ENCODE results near the gene MYO9B. TPM values are rescaled to one million over a fixed set of nuclear protein-coding genes. Genes with fewer than 3 reads are reported as not detected.

The MYO9B gene
- total RNA-seq, 1 experiment from 2014 or later: 79.4 TPM

DNA sequence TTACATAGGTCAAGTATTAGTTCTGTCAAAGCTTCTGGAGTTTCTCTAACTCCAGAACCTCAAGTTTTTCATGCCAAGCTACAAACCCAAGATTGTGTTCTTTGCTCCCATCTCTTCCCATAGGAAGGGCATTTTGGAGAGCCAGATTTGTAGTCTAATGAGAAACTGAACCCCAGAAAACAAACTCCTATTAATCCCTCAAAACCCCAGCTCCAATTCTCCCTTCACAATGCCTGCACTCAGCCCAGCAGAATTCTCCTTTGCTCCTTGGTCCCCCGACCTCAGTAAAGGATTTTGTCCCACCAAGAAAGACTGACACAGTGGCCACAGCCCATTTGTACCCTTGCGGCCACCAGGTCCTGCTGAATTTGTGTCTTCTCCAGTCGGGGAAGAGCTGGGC lies 180.6 kb downstream of the MYO9B start:
- H3K27me3 ChIP-seq (ENCODE audit: control insufficient read depth, insufficient read depth, low read length): no peaks in the 10 kb centered on the region
- H3K27ac ChIP-seq (ENCODE audit: low read length): no peak overlapping the region
- intact Hi-C loops (cut with micrococcal nuclease; ENCODE audit: unreplicated experiment): no loop called here
- no TSS peak for BruUV-seq (replicated peaks)
- no peaks in the 10 kb centered on the region for H3K36me3 ChIP-seq (ENCODE audit: control insufficient read depth, insufficient read depth, low read length)
- ATAC-seq: no peak
- no peak for DNase-seq (ENCODE audit: low read depth, low spot score)
- CTCF ChIA-PET: no interaction called here
- H3K9me3 ChIP-seq (ENCODE audit: control insufficient read depth, insufficient read depth, low read depth, low read length): no peaks in the 10 kb centered on the region
- no peaks in the 10 kb centered on the region for H3K4me1 ChIP-seq (ENCODE audit: control insufficient read depth, insufficient read depth, low read length)
- TF ChIP-seq, protein P1, sequence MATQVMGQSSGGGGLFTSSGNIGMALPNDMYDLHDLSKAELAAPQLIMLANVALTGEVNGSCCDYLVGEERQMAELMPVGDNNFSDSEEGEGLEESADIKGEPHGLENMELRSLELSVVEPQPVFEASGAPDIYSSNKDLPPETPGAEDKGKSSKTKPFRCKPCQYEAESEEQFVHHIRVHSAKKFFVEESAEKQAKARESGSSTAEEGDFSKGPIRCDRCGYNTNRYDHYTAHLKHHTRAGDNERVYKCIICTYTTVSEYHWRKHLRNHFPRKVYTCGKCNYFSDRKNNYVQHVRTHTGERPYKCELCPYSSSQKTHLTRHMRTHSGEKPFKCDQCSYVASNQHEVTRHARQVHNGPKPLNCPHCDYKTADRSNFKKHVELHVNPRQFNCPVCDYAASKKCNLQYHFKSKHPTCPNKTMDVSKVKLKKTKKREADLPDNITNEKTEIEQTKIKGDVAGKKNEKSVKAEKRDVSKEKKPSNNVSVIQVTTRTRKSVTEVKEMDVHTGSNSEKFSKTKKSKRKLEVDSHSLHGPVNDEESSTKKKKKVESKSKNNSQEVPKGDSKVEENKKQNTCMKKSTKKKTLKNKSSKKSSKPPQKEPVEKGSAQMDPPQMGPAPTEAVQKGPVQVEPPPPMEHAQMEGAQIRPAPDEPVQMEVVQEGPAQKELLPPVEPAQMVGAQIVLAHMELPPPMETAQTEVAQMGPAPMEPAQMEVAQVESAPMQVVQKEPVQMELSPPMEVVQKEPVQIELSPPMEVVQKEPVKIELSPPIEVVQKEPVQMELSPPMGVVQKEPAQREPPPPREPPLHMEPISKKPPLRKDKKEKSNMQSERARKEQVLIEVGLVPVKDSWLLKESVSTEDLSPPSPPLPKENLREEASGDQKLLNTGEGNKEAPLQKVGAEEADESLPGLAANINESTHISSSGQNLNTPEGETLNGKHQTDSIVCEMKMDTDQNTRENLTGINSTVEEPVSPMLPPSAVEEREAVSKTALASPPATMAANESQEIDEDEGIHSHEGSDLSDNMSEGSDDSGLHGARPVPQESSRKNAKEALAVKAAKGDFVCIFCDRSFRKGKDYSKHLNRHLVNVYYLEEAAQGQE (IDR thresholded peaks at IDR 0.05; ENCODE audit: insufficient read depth in 1 of 2, low read depth in 2 of 2, low read length in 1 of 2): no peak
- TF ChIP-seq SIN3A (IDR thresholded peaks at IDR 0.05; ENCODE audit: borderline replicate concordance, insufficient read depth, low read depth, low read length): no peak
- TF ChIP-seq TCF7L2 (IDR thresholded peaks at IDR 0.05; ENCODE audit: low read depth, low read length): no peak
- TF ChIP-seq, protein P2, sequence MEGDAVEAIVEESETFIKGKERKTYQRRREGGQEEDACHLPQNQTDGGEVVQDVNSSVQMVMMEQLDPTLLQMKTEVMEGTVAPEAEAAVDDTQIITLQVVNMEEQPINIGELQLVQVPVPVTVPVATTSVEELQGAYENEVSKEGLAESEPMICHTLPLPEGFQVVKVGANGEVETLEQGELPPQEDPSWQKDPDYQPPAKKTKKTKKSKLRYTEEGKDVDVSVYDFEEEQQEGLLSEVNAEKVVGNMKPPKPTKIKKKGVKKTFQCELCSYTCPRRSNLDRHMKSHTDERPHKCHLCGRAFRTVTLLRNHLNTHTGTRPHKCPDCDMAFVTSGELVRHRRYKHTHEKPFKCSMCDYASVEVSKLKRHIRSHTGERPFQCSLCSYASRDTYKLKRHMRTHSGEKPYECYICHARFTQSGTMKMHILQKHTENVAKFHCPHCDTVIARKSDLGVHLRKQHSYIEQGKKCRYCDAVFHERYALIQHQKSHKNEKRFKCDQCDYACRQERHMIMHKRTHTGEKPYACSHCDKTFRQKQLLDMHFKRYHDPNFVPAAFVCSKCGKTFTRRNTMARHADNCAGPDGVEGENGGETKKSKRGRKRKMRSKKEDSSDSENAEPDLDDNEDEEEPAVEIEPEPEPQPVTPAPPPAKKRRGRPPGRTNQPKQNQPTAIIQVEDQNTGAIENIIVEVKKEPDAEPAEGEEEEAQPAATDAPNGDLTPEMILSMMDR (IDR thresholded peaks at IDR 0.05): no peak
- no peak for TF ChIP-seq POLR2AphosphoS5 (IDR thresholded peaks at IDR 0.05; ENCODE audit: low read depth, low read length)
- in situ Hi-C loops (cut with HindIII; ENCODE audit: low pct_unique_long_range_greater_than_20kb, low sequenced_read_pairs): no loop called here
- H3K4me3 ChIP-seq (ENCODE audit: low read depth in 2 of 2, low read length in 2 of 2): no peak overlapping the region
- POLR2A ChIA-PET: no interaction called here

DNA sequence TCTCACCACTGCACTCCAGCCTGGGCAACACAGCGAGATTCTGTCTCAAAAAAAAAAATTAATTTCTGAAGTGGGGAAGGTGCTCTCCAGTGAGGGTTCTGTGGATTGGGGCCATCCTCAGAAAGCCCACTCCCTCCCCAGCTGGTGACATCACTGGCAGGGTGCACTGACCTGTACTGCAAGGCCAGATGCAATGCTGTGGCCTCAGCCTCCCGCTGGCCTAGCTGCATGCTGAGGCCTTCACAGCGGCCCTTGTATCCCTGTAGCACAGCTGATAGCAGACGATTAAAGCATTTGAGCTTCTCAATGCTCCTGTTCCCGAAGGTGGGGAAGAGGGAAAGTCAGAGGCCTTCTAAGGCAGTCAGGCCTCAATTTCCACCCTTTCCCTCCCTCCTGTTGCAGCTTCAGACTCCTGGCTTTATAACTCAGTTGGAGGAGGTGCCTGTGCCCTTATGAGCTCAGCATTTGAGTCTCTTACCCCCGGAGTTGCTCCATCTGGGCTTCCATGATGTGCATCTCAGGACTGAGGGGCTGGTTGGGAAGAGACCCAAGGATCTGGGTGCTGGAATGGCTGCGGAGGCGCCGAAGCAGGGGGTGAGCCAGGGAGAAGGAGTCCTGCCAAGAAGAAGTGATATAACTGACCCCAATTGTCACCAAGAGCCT lies 183.7 kb downstream of the MYO9B start:
- POLR2A ChIA-PET: interaction anchor here (0.7 kb wide), 1 partner anchor 17 kb away, joined by 3 read pairs; no protein-coding TSS in a partner anchor
- no peak for ATAC-seq
- BruUV-seq (replicated peaks): no TSS peak

More for the DNA sequence above, 183.7 kb downstream of the MYO9B start:
- Histone ChIP-seq H3K36me3 (ENCODE audit: control insufficient read depth, insufficient read depth, low read length) (no peaks in the 10 kb centered on the region), H3K4me3 (ENCODE audit: low read depth in 2 of 2, low read length in 2 of 2) (no peak overlapping the region), H3K4me1 (ENCODE audit: control insufficient read depth, insufficient read depth, low read length) (no peaks in the 10 kb centered on the region), H3K27me3 (ENCODE audit: control insufficient read depth, insufficient read depth, low read length) (no peaks in the 10 kb centered on the region), H3K9me3 (ENCODE audit: control insufficient read depth, insufficient read depth, low read depth, low read length) (no peaks in the 10 kb centered on the region), H3K27ac (ENCODE audit: low read length) (no peak overlapping the region)
- TF ChIP-seq TCF7L2 (IDR thresholded peaks at IDR 0.05; ENCODE audit: low read depth, low read length): no peak
- TF ChIP-seq SIN3A (IDR thresholded peaks at IDR 0.05; ENCODE audit: borderline replicate concordance, insufficient read depth, low read depth, low read length): no peak
- TF ChIP-seq, protein P2 (IDR thresholded peaks at IDR 0.05): no peak
- TF ChIP-seq, protein P1 (IDR thresholded peaks at IDR 0.05; ENCODE audit: insufficient read depth in 1 of 2, low read depth in 2 of 2, low read length in 1 of 2): no peak
- TF ChIP-seq POLR2AphosphoS5 (IDR thresholded peaks at IDR 0.05; ENCODE audit: low read depth, low read length): no peak
- intact Hi-C loops (cut with micrococcal nuclease; ENCODE audit: unreplicated experiment): no loop called here
- DNase-seq (ENCODE audit: low read depth, low spot score): no peak
- CTCF ChIA-PET: interaction anchor here (1.1 kb wide), 1 partner anchor 24 kb away, joined by 3 read pairs; no protein-coding TSS in a partner anchor
- in situ Hi-C loops (cut with HindIII; ENCODE audit: low pct_unique_long_range_greater_than_20kb, low sequenced_read_pairs): no loop called here

All from Panc1 (cell line).